HL-60 (cell line): ENCODE results near the gene IMPA2.

Experiments used
- GABPA ChIP-seq: IDR thresholded peaks from 2 replicates; pipeline ENCODE4 v1.6.1; 2012; ENCODE audit warnings: low read depth
- POLR2AphosphoS5 ChIP-seq: IDR thresholded peaks from 2 replicates; pipeline ENCODE4 v1.6.1; 2012; ENCODE audit warnings: low read depth
- SPI1 ChIP-seq: IDR thresholded peaks from 2 replicates; pipeline ENCODE4 v1.6.1; 2012; ENCODE audit warnings: low read depth, mild to moderate bottlenecking, borderline replicate concordance
- TF ChIP-seq, protein P1 (sequence below): IDR thresholded peaks from one replicate; pipeline ENCODE4 v1.5.1; 2011; ENCODE audit warnings: low read length, control low read depth, inconsistent platforms; ENCODE audit not compliant: insufficient read depth
- TF ChIP-seq, protein P2 (sequence below): IDR thresholded peaks from 2 replicates; pipeline ENCODE4 v1.6.1; 2012; ENCODE audit warnings: low read depth; ENCODE audit not compliant: insufficient replicate concordance

DNA sequence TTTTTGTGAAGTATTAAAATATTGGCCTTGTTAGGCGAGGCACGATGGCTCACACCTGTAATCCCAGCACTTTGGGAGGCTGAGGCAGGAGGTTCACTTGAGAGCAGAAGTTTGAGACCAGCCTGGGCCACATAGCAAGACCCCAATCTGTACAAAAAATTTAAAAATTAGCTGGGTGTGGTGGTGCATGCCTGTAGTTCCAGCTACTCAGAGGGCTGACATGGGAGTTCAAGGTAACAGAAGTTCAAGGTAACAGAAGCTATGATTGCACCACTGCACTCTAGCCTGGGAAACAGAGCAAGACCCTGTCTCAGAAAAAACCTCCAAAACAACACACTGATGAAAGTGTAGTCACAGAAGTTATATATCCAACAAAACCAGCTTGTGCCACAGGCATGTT is 39.8 kb downstream of the IMPA2 start:
- TF ChIP-seq, protein P1, sequence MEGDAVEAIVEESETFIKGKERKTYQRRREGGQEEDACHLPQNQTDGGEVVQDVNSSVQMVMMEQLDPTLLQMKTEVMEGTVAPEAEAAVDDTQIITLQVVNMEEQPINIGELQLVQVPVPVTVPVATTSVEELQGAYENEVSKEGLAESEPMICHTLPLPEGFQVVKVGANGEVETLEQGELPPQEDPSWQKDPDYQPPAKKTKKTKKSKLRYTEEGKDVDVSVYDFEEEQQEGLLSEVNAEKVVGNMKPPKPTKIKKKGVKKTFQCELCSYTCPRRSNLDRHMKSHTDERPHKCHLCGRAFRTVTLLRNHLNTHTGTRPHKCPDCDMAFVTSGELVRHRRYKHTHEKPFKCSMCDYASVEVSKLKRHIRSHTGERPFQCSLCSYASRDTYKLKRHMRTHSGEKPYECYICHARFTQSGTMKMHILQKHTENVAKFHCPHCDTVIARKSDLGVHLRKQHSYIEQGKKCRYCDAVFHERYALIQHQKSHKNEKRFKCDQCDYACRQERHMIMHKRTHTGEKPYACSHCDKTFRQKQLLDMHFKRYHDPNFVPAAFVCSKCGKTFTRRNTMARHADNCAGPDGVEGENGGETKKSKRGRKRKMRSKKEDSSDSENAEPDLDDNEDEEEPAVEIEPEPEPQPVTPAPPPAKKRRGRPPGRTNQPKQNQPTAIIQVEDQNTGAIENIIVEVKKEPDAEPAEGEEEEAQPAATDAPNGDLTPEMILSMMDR: no peak
- no peak for TF ChIP-seq POLR2AphosphoS5
- TF ChIP-seq, protein P2, sequence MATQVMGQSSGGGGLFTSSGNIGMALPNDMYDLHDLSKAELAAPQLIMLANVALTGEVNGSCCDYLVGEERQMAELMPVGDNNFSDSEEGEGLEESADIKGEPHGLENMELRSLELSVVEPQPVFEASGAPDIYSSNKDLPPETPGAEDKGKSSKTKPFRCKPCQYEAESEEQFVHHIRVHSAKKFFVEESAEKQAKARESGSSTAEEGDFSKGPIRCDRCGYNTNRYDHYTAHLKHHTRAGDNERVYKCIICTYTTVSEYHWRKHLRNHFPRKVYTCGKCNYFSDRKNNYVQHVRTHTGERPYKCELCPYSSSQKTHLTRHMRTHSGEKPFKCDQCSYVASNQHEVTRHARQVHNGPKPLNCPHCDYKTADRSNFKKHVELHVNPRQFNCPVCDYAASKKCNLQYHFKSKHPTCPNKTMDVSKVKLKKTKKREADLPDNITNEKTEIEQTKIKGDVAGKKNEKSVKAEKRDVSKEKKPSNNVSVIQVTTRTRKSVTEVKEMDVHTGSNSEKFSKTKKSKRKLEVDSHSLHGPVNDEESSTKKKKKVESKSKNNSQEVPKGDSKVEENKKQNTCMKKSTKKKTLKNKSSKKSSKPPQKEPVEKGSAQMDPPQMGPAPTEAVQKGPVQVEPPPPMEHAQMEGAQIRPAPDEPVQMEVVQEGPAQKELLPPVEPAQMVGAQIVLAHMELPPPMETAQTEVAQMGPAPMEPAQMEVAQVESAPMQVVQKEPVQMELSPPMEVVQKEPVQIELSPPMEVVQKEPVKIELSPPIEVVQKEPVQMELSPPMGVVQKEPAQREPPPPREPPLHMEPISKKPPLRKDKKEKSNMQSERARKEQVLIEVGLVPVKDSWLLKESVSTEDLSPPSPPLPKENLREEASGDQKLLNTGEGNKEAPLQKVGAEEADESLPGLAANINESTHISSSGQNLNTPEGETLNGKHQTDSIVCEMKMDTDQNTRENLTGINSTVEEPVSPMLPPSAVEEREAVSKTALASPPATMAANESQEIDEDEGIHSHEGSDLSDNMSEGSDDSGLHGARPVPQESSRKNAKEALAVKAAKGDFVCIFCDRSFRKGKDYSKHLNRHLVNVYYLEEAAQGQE: no peak
- TF ChIP-seq GABPA: no peak
- no peak for TF ChIP-seq SPI1
